CD4-positive, alpha-beta T cell (primary cell): ENCODE measurements around the gene DPP3. TPM values are rescaled to one million over a fixed set of nuclear protein-coding genes. Genes with fewer than 3 reads are reported as not detected.

ENCODE experiments used
- ATAC-seq: fragments of 200-7000 bp; cut with Tn5 transposase; one replicate; pipeline ENCODE4 v1.10.0; 2022; ENCODE audit warnings: mild to moderate bottlenecking; ENCODE audit not compliant: poor library complexity
- CTCF ChIA-PET: fragments of 350-600 bp; sonication (Branson Sonifier 250); formaldehyde crosslinking; loops from one replicate; lab custom pipeline; 2021; ENCODE audit warnings: antibody characterized with exemption, inconsistent platforms; lab: Charles Lee
- POLR2A ChIA-PET: fragments of 350-600 bp; sonication (Branson Sonifier 250); formaldehyde crosslinking; loops from one replicate; lab custom pipeline; 2021; ENCODE audit warnings: antibody characterized with exemption, inconsistent platforms; lab: Charles Lee
- DNase-seq, 14 experiments: peaks; one replicate each; pipeline ENCODE4 v3.0.0-alpha.2; 2013 to 2020; ENCODE audit warnings: mixed read lengths in 2 of 14
- H3K27ac ChIP-seq, 2 donors: one replicate each; pipeline versions ENCODE4 v1.5.1 to v1.7.0; 2013; ENCODE audit warnings: low read length in 2 of 2, low read depth in 1 of 2, mild to moderate bottlenecking in 1 of 2
- H3K27me3 ChIP-seq, 2 experiments: 1 replicate in 1 of 2; 2 replicates in 1 of 2; pipeline versions ENCODE4 v1.6.1 to v1.7.0; 2013; ENCODE audit warnings: low read length in 2 of 2, control low read depth in 1 of 2, mild to moderate bottlenecking in 1 of 2, moderate library complexity in 1 of 2; ENCODE audit not compliant: insufficient read depth in 2 of 2, control insufficient read depth in 1 of 2
- H3K36me3 ChIP-seq: one replicate; pipeline ENCODE4 v1.6.1; 2013; ENCODE audit warnings: low read length, control low read depth; ENCODE audit not compliant: insufficient read depth
- H3K4me1 ChIP-seq: one replicate; pipeline ENCODE4 v1.6.1; 2013; ENCODE audit warnings: low read length, control low read depth; ENCODE audit not compliant: insufficient read depth
- H3K4me3 ChIP-seq: one replicate; pipeline ENCODE4 v1.5.1; 2013; ENCODE audit warnings: mild to moderate bottlenecking, low read length, moderate library complexity
- H3K9me3 ChIP-seq, 2 experiments: 1 replicate in 1 of 2; 2 replicates in 1 of 2; pipeline versions ENCODE4 v1.6.1 to v1.7.0; 2013; ENCODE audit warnings: low read length in 2 of 2, mild to moderate bottlenecking in 2 of 2, control low read depth in 1 of 2, moderate library complexity in 1 of 2; ENCODE audit not compliant: control insufficient read depth in 1 of 2, insufficient read depth in 1 of 2
- H3K27ac Mint-ChIP-seq: one replicate; pipeline ENCODE4 v1.8.0; 2020; ENCODE audit warnings: mixed read lengths
- H3K27me3 Mint-ChIP-seq: one replicate; pipeline ENCODE4 v1.8.0; 2021; ENCODE audit warnings: mixed read lengths
- H3K36me3 Mint-ChIP-seq: one replicate; pipeline ENCODE4 v1.8.0; 2021; ENCODE audit warnings: low read depth, mixed read lengths
- H3K4me1 Mint-ChIP-seq: one replicate; pipeline ENCODE4 v1.8.0; 2021; ENCODE audit warnings: low read depth, mixed read lengths
- H3K4me3 Mint-ChIP-seq: one replicate; pipeline ENCODE4 v1.8.0; 2020; ENCODE audit warnings: mild to moderate bottlenecking, mixed read lengths
- H3K9me3 Mint-ChIP-seq: one replicate; pipeline ENCODE4 v1.8.0; 2020; ENCODE audit warnings: mixed read lengths
- CTCF ChIP-seq: fragments of 200-600 bp; IDR thresholded peaks from one replicate; pipeline ENCODE4 v1.8.0; 2022; ENCODE audit warnings: antibody characterized with exemption, mild to moderate bottlenecking
- intact Hi-C, 2 experiments: fragments of 100-400 bp; cut with DNase I in 1 of 2; cut with micrococcal nuclease in 1 of 2; formaldehyde crosslinking; loops; one replicate each; pipeline versions ENCODE4 v1.15.1 to v1.9.0; 2023 to 2025; cut with DNase I, micrococcal nuclease
- total RNA-seq, 174 experiments: library from RNA in 2 of 174; stranded (reverse) in 2 of 174; gene quantifications; one replicate each; pipeline ENCODE4 v1.2.3 and lab custom pipeline; 2021 to 2026

Gene DPP3
- total RNA-seq, 2 experiments from 2014 or later = 16.9 to 17.7 TPM

- Histone ChIP-seq H3K9me3 (no peaks in the 10 kb centered on the region), H3K27me3 (no peaks in the 10 kb centered on the region), H3K4me1 (no peaks in the 10 kb centered on the region), H3K27ac (peak overlapping the region in 1 of 2 donors; percentile 13), H3K4me3 (no peak overlapping the region), H3K36me3 (peaks cover 9% of the 10 kb centered on the region)
- Mint-ChIP-seq H3K4me1 (no peaks in the 10 kb centered on the region), H3K9me3 (no peaks in the 10 kb centered on the region), H3K27me3 (no peaks in the 10 kb centered on the region), H3K27ac (no peak overlapping the region), H3K4me3 (no peak overlapping the region), H3K36me3 (peaks cover 36% of the 10 kb centered on the region)
- no peak for DNase-seq
- CTCF ChIA-PET = no interaction called here
- TF ChIP-seq CTCF = no peak
- intact Hi-C loops = no loop called here
- POLR2A ChIA-PET = interaction anchor here (1.8 kb wide), 1 partner anchor 14 kb away, joined by 5 read pairs; the partner anchor contains the start of gene ZDHHC24
- ATAC-seq = no peak
Measured at GRCh38 chr11:66531841-66532240, 51.6 kb downstream of the DPP3 start.

GRCh38 chr11:66532784-66533183 is 52.5 kb downstream of the DPP3 start:
- Histone ChIP-seq H3K9me3 (no peaks in the 10 kb centered on the region), H3K4me3 (no peak overlapping the region), H3K27me3 (no peaks in the 10 kb centered on the region), H3K4me1 (no peaks in the 10 kb centered on the region), H3K27ac (no peak overlapping the region), H3K36me3 (peaks cover 9% of the 10 kb centered on the region)
- intact Hi-C loops = no loop called here
- H3K9me3 Mint-ChIP-seq = no peaks in the 10 kb centered on the region
- POLR2A ChIA-PET = interaction anchor here (1.2 to 1.8 kb wide), 2 partner anchors 13 to 53 kb away, joined by 4 to 5 read pairs; partner anchors contain the start of genes DPP3 and ZDHHC24
- TF ChIP-seq CTCF = no peak
- no peak overlapping the region for H3K4me3 Mint-ChIP-seq
- CTCF ChIA-PET = no interaction called here
- H3K4me1 Mint-ChIP-seq = no peaks in the 10 kb centered on the region
- H3K36me3 Mint-ChIP-seq = peaks cover 41% of the 10 kb centered on the region
- H3K27ac Mint-ChIP-seq = no peak overlapping the region
- DNase-seq = no peak
- no peaks in the 10 kb centered on the region for H3K27me3 Mint-ChIP-seq
- ATAC-seq = no peak

- Mint-ChIP-seq H3K36me3 (peaks cover 63% of the 10 kb centered on the region), H3K27me3 (no peaks in the 10 kb centered on the region), H3K4me3 (no peak overlapping the region), H3K4me1 (peaks cover 31% of the 10 kb centered on the region), H3K27ac (no peak overlapping the region), H3K9me3 (no peaks in the 10 kb centered on the region)
- Histone ChIP-seq H3K27ac (no peak overlapping the region), H3K9me3 (no peaks in the 10 kb centered on the region), H3K4me3 (no peak overlapping the region), H3K36me3 (peaks cover 40% of the 10 kb centered on the region), H3K27me3 (no peaks in the 10 kb centered on the region), H3K4me1 (peaks cover 19% of the 10 kb centered on the region)
- DNase-seq (no peak), ATAC-seq (no peak)
- ChIA-PET CTCF (no interaction called here), POLR2A (no interaction called here)
- intact Hi-C loops = no loop called here
- no peak for TF ChIP-seq CTCF
Measured at GRCh38 chr11:66539170-66539869, 59.1 kb downstream of the DPP3 start.
